ENCODE results near the gene ACP2.
A peak's percentile ranks its signal among the peaks of the same experiment; 100 is the strongest.

The ACP2 gene, protein sequence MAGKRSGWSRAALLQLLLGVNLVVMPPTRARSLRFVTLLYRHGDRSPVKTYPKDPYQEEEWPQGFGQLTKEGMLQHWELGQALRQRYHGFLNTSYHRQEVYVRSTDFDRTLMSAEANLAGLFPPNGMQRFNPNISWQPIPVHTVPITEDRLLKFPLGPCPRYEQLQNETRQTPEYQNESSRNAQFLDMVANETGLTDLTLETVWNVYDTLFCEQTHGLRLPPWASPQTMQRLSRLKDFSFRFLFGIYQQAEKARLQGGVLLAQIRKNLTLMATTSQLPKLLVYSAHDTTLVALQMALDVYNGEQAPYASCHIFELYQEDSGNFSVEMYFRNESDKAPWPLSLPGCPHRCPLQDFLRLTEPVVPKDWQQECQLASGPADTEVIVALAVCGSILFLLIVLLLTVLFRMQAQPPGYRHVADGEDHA

DNA sequence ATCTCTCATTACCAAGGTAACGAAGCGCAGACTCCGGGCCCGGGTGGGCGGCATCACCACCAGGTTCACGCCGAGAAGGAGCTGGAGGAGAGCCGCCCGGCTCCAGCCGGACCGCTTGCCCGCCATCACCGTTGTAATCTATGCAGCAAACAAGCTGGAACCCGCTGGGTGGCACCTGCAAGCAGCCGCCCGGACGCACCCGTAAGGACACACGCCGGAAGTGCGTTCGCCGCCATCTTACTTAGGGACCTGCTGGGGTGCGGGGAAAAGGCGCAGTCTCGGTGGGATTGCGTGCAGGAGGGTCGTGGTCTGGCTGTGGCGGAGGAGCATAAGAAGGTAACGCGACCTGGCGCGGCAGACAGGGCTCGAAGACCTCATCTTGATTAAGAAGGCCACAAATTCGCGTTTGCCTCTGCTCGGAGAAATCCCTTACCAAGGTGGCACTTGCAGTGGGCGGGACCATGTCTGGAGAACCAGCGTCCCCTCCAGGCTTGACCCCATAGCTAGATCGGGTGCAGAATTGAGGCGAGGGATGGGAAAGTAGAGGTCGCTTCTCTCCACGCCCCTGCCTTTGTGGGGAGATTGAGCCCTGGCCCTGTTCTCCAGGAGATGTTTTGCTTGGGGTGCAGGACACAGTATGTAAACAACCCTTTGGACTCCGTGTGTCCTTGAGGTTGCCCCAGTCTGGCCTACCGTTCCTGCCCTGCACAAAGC lies at the start of gene ACP2:
Gene ACP2 (minus strand): TSS at position 151 of the 714 bp plus-strand sequence. CDS start 25 bp downstream, at position 126.
- DNase-seq (ENCODE audit: low spot score), result peak; percentile 87

DNA sequence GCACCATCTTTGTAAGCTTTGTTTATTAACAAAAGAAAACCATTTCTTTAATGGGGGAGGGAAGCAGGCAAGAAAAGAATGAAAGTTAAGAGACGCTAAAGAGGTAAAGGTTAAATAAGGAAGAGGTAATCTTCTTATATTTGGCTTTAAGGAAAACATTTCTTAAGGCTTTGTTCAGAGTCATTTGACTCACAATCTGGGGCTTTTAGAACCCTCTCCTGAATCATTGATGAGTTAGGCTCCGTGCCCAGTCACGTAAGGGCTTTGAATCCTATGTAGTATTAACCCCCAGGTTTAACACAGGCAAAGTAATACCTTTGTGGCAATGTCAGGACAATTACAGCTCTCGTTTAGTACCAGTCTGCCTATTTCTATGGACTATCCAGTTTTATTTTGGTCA lies 47.4 kb upstream of the ACP2 start:
- DNase-seq (ENCODE audit: low spot score), result no peak

DNA sequence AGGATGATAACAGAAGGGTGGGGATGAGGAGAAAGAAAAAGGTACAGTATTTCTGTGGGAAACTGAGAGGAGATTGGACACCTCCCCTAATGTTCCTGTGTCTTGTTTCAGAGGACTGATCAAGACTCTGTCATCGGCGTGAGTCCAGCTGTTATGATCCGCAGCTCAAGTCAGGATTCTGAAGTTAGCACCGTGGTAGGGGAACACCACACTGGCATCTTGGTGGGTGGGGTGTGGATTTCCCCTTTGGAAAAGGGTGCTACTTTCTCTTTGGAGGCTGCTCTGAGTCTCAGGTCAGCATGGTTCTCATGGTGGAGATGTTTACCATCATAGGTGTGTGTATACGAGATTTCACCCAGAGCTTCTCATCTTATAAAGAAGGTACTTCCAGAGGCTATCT lies 46.8 kb upstream of the ACP2 start:
- no peak for DNase-seq (ENCODE audit: low spot score)

DNA sequence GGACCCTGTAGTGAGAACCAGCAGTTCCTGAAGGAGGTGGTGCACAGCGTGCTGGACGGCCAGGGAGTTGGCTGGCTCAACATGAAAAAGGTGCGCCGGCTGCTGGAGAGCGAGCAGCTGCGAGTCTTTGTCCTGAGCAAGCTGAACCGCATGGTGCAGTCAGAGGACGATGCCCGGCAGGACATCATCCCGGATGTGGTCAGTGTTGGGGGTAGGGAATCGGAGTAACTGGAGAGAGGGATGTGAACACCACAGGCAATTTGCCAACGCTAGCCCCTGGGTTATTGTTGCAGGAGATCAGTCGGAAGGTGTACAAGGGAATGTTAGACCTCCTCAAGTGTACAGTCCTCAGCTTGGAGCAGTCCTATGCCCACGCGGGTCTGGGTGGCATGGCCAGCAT lies 41.2 kb upstream of the ACP2 start:
- DNase-seq (ENCODE audit: low spot score), result no peak

DNA sequence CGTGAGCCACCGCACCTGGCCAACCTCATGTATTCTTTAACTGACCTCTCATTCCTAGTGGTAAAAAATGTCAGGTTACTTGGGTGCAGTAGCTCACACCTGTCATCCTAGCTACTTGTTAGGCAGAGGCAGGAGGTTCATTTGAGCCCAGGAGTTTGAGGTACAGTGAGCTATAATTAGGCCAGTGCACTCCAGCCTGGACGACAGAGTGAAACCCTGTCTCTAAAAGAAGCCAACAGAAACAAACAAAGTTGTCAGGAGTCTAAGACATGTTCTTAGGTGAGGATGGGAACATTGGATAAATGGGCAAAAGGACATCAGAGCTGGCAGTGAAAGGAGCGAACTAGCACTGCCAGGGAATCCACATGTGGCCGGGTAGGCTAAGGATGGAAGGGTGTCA lies 39.5 kb upstream of the ACP2 start:
- DNase-seq (ENCODE audit: low spot score), result no peak

DNA sequence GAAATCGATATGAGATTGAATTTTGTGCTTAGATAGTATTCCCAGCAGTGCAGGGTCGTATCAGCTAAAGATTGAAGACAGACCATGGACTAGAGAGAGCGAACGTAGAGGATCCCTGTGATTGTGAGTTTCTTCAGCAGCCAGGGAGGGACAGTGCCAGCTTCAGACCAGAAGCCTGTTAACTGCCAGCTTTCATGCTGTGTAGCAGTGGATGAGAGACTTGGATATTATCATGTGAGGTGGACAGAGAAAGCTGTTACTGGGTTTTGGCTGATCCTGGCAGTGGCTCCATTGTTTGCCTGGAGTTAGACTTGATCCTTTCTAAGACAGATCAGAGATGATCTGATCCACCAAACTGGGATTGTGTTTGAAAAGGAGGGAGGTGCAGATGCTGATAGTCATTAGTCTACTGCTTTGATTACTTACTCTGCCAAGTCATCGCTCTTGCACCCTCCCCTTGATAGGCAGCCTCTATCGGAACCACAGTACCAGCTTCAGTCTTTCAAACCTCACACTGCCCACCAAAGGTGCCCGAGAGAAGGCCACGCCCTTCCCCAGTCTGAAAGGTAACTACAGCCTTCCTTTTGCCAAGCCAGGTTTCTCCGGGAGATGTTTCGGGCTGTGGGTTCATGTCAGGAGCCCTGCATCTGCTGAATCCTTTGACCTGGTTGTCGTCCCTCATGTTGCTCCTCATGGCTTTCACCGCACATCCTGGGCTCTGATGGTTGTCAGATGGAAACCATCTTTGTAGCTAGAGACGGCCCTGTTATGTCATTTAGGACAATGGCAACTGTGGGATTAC lies 37.6 kb upstream of the ACP2 start:
- no peak for DNase-seq (ENCODE audit: low spot score)

DNA sequence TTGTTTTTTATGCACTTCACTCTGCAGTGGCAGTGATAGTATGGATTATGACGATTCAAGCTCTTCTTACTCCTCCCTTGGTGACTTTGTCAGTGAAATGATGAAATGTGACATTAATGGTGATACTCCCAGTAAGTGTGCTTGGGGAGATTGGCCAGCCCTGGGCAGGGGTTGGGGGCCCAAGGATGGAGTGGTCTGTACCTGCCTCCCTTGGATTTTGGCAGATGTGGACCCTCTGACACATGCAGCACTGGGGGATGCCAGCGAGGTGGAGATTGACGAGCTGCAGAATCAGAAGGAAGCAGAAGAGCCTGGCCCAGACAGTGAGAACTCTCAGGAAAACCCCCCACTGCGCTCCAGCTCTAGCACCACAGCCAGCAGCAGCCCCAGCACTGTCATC lies 35.5 kb upstream of the ACP2 start:
- DNase-seq (ENCODE audit: low spot score), result no peak

DNA sequence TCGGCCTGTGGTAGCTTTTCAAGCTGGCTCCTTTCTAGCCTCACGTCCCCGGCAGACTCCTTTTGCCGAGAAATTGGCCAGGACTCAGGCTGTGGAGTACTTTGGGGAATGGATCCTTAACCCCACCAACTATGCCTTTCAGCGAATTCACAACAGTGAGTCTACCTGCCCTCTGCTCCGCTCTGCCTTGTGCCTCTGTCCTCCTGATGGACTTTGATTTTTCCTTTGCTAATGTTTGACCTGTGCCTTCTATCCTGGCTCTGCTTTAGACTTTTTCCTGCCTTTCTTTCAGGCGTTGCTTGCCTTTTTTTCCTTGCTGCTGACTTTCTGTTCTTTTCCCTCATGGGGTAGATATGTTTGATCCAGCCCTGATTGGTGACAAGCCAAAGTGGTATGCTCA lies 33.8 kb upstream of the ACP2 start:
- no peak for DNase-seq (ENCODE audit: low spot score)

DNA sequence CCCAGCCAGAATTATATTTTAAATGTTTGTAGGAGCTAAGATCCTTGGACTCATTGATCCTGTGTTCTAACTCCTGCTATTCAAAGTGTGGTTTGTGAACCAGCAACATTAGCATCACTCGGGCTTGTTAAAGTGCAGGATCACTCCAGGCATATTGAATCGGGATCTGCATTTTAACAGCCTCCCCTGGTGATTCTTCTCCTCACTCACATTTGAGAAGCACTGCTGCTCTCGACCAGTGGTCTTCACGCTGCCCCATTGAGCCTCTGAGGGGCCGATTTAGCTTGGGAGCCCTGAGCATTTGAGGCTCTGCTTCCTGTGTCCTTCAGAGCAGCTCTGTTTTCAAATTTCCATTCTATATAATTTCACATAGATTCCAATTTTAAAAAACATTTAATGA lies 32.2 kb upstream of the ACP2 start:
- DNase-seq (ENCODE audit: low spot score), result no peak

DNA sequence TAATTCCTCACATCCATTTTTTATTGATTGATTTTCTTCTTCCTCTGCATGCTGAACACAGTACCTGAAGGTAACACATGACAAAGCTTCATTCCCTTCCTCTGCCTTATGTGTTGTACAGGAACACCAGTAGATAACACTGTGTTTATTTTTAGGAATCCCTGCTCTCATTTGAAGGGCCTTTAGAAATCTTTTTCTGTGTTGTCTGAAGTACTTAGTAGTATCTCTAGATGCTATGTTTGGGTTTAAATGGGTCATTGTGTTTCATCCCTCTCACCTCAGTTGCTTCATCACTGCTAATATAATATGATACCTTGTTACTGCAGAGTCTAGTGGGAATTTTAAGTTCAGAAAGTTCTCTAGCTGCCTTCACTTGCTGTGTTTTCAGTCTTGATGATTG lies 31.5 kb upstream of the ACP2 start:
- DNase-seq (ENCODE audit: low spot score), result no peak

DNA sequence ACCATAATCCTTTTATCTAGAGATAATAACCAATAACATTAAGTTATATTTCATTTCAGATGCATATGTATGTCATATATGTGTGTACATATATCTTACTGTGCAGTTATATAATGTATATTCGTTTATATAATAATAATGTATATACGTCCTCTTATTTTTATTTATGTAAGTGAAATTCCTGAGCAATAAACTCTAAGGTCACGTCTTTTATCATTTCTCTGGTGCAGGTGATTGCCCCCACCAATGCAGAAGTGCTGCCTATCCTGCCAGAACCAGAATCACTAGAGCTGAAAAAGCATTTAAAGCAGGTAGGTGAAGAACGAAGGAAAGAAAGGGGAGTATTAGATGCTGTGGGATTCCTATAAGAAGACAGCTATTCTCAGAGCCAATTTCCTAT lies 30.2 kb upstream of the ACP2 start:
- DNase-seq (ENCODE audit: low spot score), result no peak

DNA sequence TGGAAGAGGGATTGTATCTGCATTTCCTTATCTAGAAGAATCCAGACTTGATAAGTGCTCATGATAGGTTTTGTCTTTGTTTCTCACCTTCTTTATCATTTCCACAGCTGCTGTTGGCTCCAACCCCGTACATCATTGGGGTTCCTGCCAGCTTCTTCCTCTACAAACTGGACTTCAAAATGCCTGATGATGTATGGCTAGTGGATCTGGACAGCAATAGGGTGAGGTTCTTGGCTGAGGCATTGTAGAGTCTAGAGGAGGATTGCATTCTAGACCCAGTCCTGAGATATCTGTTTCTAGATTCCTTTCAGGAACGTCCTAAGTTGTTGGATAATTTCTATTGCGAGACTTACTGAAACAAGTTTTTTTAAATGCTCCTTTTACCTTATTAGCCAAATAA lies 29.4 kb upstream of the ACP2 start:
- no peak for DNase-seq (ENCODE audit: low spot score)

DNA sequence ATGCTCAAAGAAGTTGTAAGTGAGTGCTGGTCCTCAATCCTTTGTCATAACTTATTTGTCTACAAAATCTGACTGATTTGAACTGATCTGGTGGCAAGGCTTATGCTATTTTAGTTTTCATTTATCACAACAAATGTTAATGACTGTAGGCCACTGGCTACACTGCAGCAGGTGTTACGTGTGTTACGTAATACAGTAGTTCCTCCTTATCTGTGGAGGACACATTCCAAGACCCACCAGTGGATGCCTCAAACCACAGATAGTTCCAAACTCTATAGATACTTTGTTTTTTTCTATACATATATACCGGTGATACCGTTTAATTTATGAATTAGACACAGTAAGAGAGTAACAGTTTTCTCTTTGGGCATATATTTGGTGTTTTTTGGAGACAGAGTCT lies 28.3 kb upstream of the ACP2 start:
- no peak for DNase-seq (ENCODE audit: low spot score)

DNA sequence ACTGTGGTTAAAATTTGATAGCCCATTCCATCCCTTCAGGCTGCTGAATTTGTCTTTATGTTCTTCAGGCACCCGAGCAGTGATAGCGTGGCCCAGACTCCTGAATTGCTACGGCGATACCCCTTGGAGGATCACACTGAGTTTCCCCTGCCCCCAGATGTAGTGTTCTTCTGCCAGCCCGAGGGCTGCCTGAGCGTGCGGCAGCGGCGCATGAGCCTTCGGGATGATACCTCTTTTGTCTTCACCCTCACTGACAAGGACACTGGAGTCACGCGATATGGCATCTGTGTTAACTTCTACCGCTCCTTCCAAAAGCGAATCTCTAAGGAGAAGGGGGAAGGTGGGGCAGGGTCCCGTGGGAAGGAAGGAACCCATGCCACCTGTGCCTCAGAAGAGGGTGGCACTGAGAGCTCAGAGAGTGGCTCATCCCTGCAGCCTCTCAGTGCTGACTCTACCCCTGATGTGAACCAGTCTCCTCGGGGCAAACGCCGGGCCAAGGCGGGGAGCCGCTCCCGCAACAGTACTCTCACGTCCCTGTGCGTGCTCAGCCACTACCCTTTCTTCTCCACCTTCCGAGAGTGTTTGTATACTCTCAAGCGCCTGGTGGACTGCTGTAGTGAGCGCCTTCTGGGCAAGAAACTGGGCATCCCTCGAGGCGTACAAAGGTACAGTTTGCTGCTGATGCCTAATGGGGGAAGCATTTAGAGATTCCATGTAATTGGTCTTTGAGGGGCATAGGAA lies 26.1 kb upstream of the ACP2 start:
- DNase-seq (ENCODE audit: low spot score), result no peak

DNA sequence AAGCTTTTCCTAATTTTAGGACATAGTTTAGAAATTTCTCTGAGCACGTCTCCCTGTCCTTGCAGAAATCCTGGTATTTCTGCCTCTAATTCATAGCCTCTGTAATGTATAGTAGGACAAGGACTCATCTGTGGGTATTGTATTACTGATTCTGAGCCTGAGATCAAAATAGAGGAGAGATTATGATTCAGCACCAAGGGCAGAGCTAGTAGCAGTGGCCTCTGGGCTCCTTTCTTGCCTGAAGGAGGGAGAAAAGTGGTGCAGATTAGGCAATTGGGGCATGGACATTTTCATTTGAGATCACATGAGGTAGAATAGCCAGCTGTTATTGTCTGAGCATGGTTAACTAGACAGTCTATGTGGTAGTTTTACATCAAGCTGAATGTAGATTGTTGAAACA lies 24.1 kb upstream of the ACP2 start:
- DNase-seq (ENCODE audit: low spot score), result no peak

DNA sequence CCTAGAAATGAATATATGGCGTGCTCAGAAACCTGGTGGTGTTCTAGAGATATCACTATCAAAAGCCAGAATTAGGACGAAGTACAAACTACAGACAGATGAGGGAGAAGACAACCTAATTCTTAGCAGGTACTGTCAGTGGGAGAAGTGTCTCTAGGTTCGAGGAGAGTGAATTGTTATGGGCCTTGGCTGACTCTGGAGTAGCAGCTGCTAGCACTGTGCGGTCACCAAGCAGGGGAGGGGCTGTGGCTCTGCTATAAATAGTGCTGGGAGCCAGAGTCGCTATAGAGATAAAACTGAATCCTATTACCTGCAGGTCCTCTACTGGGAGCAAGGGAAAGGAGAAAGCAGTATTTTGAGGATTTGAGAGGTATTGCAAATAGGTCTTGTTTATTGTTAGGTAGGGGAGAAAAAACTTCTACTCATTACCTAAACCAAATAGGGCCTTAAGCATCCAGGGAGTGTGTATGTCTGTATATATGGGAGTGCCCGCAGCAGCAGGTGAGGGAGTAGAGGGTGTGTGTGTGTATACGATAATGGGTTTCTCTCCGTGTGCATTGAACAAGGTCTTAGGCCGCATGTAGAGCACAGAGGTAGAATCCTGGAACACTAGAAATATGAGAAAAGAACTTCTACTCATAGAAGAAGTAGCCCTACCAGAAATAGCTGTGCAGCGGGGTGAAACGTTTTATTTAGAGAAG lies 23.5 kb upstream of the ACP2 start:
- no peak for DNase-seq (ENCODE audit: low spot score)

DNA sequence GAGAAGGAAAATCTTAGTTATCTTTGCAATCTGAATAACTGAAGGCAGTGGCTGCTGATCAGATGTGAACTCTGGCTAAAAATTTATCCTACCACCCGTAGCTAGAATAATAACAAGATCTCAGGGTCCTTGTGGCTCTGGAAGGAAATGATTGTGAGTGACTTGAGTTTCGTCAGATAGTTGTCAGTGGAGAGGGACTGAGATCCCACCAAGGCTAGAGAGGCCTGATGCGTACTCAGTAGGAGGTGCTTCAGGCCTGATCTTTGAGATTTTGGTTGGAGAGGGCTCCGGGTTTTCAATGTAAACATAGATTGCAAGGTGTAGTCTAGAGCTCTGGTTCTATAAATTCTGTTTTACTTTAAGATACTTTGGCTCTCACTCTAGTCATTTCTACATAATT lies 22.7 kb upstream of the ACP2 start:
- DNase-seq (ENCODE audit: low spot score), result no peak

DNA sequence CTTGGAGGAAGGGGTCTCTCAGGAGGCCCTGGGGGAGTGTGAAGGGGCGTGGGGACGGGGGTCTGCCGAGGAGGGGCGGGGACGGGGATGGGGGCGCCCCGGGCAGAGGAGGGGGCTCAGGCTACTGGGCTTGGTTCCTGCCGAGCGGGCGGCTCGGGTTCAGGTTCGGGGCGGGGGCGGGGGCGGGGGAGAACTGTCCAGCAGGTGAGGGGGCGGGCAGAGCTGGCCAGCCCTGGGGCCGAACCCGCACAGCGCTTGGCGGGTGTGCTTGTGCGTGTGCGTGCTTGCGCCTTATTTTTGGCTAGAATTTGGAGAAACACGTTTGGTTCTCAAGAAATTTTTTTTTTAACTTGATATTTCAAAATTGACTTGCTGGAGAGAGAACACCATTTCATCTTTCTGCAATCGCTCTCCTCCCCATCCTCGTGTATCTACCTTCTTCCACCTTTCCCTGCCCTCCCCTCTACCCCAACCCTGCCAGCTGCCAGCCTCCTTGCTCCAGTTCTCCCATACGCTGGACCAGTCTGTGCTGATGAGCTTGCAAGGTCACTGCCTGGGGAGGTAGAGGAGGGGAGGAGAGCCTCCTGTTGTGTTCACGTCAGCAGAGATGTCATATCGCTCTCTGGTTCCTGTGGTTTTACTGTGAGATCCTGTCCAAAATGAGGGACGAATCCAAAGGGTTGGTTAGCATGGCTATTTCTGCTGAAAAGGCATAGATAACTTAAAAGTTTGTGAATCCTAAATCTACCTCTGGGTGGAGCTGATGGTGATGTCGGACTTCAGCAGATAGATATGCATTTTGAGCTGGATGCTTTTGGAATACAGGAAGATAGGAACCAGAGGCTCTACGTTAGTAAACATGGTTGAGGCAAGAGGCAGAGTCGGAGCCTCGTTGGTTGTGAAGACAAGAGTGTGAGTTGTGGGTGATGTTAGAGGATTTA lies 22.0 kb upstream of the ACP2 start:
- peak; percentile 17 for DNase-seq (ENCODE audit: low spot score)

DNA sequence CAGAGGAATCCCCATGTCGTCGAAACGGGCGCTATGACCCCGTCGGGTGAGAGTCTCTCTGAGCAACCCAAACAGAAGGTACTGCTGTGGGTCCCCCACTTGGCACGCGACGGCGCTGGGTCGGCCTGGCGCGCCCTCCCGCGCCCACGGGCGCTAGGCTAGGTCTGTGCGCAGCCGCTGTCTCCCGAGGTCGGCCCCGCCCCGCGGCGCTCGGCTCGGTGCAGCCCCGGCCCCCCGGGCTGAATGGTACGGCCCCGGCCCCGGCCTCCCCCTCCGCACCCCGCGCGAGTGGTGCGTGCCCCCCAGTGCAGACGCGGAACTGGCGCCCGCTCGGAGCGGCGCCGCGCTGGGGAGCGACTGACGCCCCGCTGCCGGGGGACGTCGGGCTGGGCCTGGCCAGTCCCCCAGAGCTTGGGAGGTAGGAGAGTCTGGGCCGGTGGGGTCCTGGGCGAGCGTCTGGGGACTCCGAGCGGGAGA lies 21.3 kb upstream of the ACP2 start, which contains the start of gene MADD:
Gene MADD (plus strand): TSS at position 305 of the 477 bp plus-strand sequence.
- peak; percentile 92 for DNase-seq (ENCODE audit: low spot score)
